Naive thymus-derived CD8-positive, alpha-beta T cell (primary cell): ENCODE measurements around the gene FGFR1OP2. TPM values are rescaled to one million over a fixed set of nuclear protein-coding genes. Genes with fewer than 3 reads are reported as not detected.
"Not testable (repeated sequence)": the region's sequence is repeated elsewhere in the genome, so short reads cannot be mapped to it uniquely, and the experiment has no call there.

Experiments used
- ATAC-seq, 2 donors: fragments of 150-1000 bp; cut with Tn5 transposase in 1 of 2; sonication (Bioruptor Pico), chemical (Tn5 transposase) in 1 of 2; 1 replicate in 1 of 2; 2 replicates in 1 of 2; pipeline ENCODE4 v1.10.0; 2021; ENCODE audit warnings: mild to moderate bottlenecking in 2 of 2, moderate library complexity in 2 of 2
- POLR2A ChIA-PET: fragments of 350-600 bp; sonication (Branson Sonifier 250); formaldehyde crosslinking; loops from one replicate; lab custom pipeline; 2021; ENCODE audit warnings: antibody characterized with exemption; lab: Charles Lee
- DNase-seq, 10 donors: peaks; one replicate each; pipeline versions ENCODE4 v3.0.0 to v3.0.0-alpha.2; 2020 to 2022
- H3K27ac Mint-ChIP-seq, 10 donors: one replicate each; pipeline ENCODE4 v1.8.0; 2020 to 2022; ENCODE audit warnings: mild to moderate bottlenecking in 10 of 10, mixed read lengths in 10 of 10, moderate library complexity in 4 of 10, inconsistent platforms in 1 of 10
- H3K27me3 Mint-ChIP-seq, 5 donors: one replicate each; pipeline ENCODE4 v1.8.0; 2021 to 2022; ENCODE audit warnings: mixed read lengths in 5 of 5
- H3K36me3 Mint-ChIP-seq, 3 donors: one replicate each; pipeline ENCODE4 v1.8.0; 2020 to 2022; ENCODE audit warnings: mixed read lengths in 3 of 3, mild to moderate bottlenecking in 2 of 3, inconsistent platforms in 1 of 3
- H3K4me1 Mint-ChIP-seq, 4 donors: one replicate each; pipeline ENCODE4 v1.8.0; 2021 to 2022; ENCODE audit warnings: mixed read lengths in 4 of 4
- H3K4me3 Mint-ChIP-seq, 10 donors: one replicate each; pipeline ENCODE4 v1.8.0; 2020 to 2022; ENCODE audit warnings: mild to moderate bottlenecking in 10 of 10, mixed read lengths in 10 of 10, moderate library complexity in 6 of 10, inconsistent platforms in 1 of 10
- H3K9me3 Mint-ChIP-seq, 9 donors: one replicate each; pipeline ENCODE4 v1.8.0; 2020 to 2022; ENCODE audit warnings: mixed read lengths in 9 of 9, mild to moderate bottlenecking in 3 of 9, inconsistent platforms in 1 of 9, moderate library complexity in 1 of 9
- polyA plus RNA-seq, 3 donors: library from polyadenylated mRNA; unstranded; fragments of 300-500 nt; fragmentation: Illumina TruSeq; gene quantifications; one replicate each; pipeline ENCODE4 v1.2.3, GENCODE V29; 2021
- total RNA-seq, 8 experiments: library from RNA in 2 of 8; stranded (reverse) in 2 of 8; gene quantifications; one replicate each; pipeline ENCODE4 v1.2.3 and lab custom pipeline; 2021 to 2026

The FGFR1OP2 gene
- total RNA-seq (10 to 100 TPM; 74.4 to 74.9 TPM), polyA plus RNA-seq (10 to 100 TPM; 77.0 to 91.8 (median 81.4) TPM), total RNA-seq (lab: John Stamatoyannopoulos, UW) (63.0 to 153 (median 105) reads per million in 6 experiments)

- POLR2A ChIA-PET = interaction anchor here (0.8 to 1.6 kb wide), 8 partner anchors 12 to 106 kb away, joined by 3 to 9 read pairs (median 4); partner anchors contain the start of genes ITPR2, MED21 and TM7SF3
- DNase-seq (peak; percentile 87 to 98 (median 94)), ATAC-seq (peak; percentile 89 to 90)
- H3K36me3 Mint-ChIP-seq = peaks cover 0 to 14% (median 7%) of the 10 kb centered on the region in 3 donors
- H3K4me3 Mint-ChIP-seq = peak within 1 kb of the TSS; percentile 90 to 100 (median 94)
- H3K27ac Mint-ChIP-seq = peak within 1 kb of the TSS; percentile 90 to 100 (median 99)
- no peaks in the 10 kb centered on the region for H3K27me3 Mint-ChIP-seq
- no peaks in the 10 kb centered on the region for H3K9me3 Mint-ChIP-seq
- peaks cover 23 to 81% (median 67%) of the 10 kb centered on the region in 4 donors for H3K4me1 Mint-ChIP-seq
Measured at GRCh38 chr12:26937863-26938700, at the start of gene FGFR1OP2, which contains the start of gene INTS13. Gene FGFR1OP2 (plus strand): TSS chr12:26938470. CDS start chr12:26954159, 15,689 bp downstream. Gene INTS13 (minus strand): TSS chr12:26937981. CDS start chr12:26936803, 1,178 bp downstream.

- DNase-seq = no peak
- ATAC-seq = no peak
- POLR2A ChIA-PET = no interaction called here
- Mint-ChIP-seq H3K36me3 (no peaks in the 10 kb centered on the region), H3K4me3 (no peak overlapping the region), H3K9me3 (no peaks in the 10 kb centered on the region), H3K4me1 (peaks cover 0 to 2% (median 0%) of the 10 kb centered on the region in 4 donors), H3K27me3 (peaks cover 0 to 2% (median 0%) of the 10 kb centered on the region in 5 donors), H3K27ac (no peak overlapping the region)
Measured at GRCh38 chr12:26890784-26891183, 47.5 kb upstream of the FGFR1OP2 start.

GRCh38 chr12:26891704-26892103, 46.6 kb upstream of the FGFR1OP2 start:
- ATAC-seq (no peak), DNase-seq (no peak)
- Mint-ChIP-seq H3K4me3 (no peak overlapping the region), H3K27ac (peak overlapping the region in 2 of 10 donors; percentile 37 to 70), H3K36me3 (no peaks in the 10 kb centered on the region), H3K4me1 (peaks cover 0 to 2% (median 0%) of the 10 kb centered on the region in 4 donors), H3K27me3 (no peaks in the 10 kb centered on the region), H3K9me3 (no peaks in the 10 kb centered on the region)
- POLR2A ChIA-PET = no interaction called here

- H3K4me3 Mint-ChIP-seq = no peak overlapping the region
- H3K9me3 Mint-ChIP-seq = peaks cover 0 to 3% (median 0%) of the 10 kb centered on the region in 9 donors
- peaks cover 0 to 6% (median 0%) of the 10 kb centered on the region in 4 donors for H3K4me1 Mint-ChIP-seq
- peaks cover 10 to 19% (median 19%) of the 10 kb centered on the region in 3 donors for H3K36me3 Mint-ChIP-seq
- no peak for DNase-seq
- peak overlapping the region in 2 of 10 donors; percentile 8 to 56 for H3K27ac Mint-ChIP-seq
- POLR2A ChIA-PET = no interaction called here
- H3K27me3 Mint-ChIP-seq = no peaks in the 10 kb centered on the region
- ATAC-seq = no peak
Measured at GRCh38 chr12:26895672-26896071, 42.6 kb upstream of the FGFR1OP2 start.

- H3K27me3 Mint-ChIP-seq = no peaks in the 10 kb centered on the region
- POLR2A ChIA-PET = no interaction called here
- peak overlapping the region in 2 of 10 donors; percentile 20 to 55 for H3K27ac Mint-ChIP-seq
- peaks cover 19 to 31% (median 28%) of the 10 kb centered on the region in 3 donors for H3K36me3 Mint-ChIP-seq
- H3K4me3 Mint-ChIP-seq = no peak overlapping the region
- peaks cover 0 to 9% (median 0%) of the 10 kb centered on the region in 4 donors for H3K4me1 Mint-ChIP-seq
- ATAC-seq (no peak), DNase-seq (no peak)
- peaks cover 0 to 3% (median 0%) of the 10 kb centered on the region in 9 donors for H3K9me3 Mint-ChIP-seq
Measured at GRCh38 chr12:26896913-26897312, 41.4 kb upstream of the FGFR1OP2 start.

GRCh38 chr12:26903396-26903795, 34.9 kb upstream of the FGFR1OP2 start:
- not testable (repeated sequence) for H3K9me3 Mint-ChIP-seq, H3K4me1 Mint-ChIP-seq

GRCh38 chr12:26906024-26906423, 32.2 kb upstream of the FGFR1OP2 start:
- no peak for ATAC-seq
- Mint-ChIP-seq H3K27me3 (no peaks in the 10 kb centered on the region), H3K27ac (peak overlapping the region in 1 of 10 donors; percentile 8), H3K4me1 (peaks cover under 1 to 6% (median 4%) of the 10 kb centered on the region in 4 donors), H3K9me3 (peaks cover 0 to 5% (median 0%) of the 10 kb centered on the region in 9 donors), H3K36me3 (peaks cover 19 to 89% (median 54%) of the 10 kb centered on the region in 3 donors), H3K4me3 (no peak overlapping the region)
- no peak for DNase-seq
- POLR2A ChIA-PET = no interaction called here

More at GRCh38 chr12:26903396-26903795, 34.9 kb upstream of the FGFR1OP2 start:
- POLR2A ChIA-PET = interaction anchor here (0.7 kb wide), 1 partner anchor 9 kb away, joined by 3 read pairs; no protein-coding TSS in a partner anchor
- ATAC-seq, H3K27me3 Mint-ChIP-seq, DNase-seq, H3K4me3 Mint-ChIP-seq, H3K27ac Mint-ChIP-seq: not testable (repeated sequence)
- H3K36me3 Mint-ChIP-seq = peaks cover 32 to 91% (median 70%) of the 10 kb centered on the region in 3 donors

GRCh38 chr12:26906704-26907103, 31.6 kb upstream of the FGFR1OP2 start:
- ATAC-seq (no peak), DNase-seq (no peak)
- Mint-ChIP-seq H3K9me3 (peaks cover 0 to 5% (median 0%) of the 10 kb centered on the region in 9 donors), H3K27me3 (no peaks in the 10 kb centered on the region), H3K27ac (peak overlapping the region in 8 of 10 donors; percentile 8 to 65 (median 36)), H3K4me1 (peaks cover 0 to 6% (median 4%) of the 10 kb centered on the region in 4 donors), H3K4me3 (no peak overlapping the region), H3K36me3 (peaks cover 16 to 87% (median 52%) of the 10 kb centered on the region in 3 donors)
- POLR2A ChIA-PET = no interaction called here

- H3K27ac Mint-ChIP-seq = no peak overlapping the region
- POLR2A ChIA-PET = interaction anchor here (0.7 kb wide), 1 partner anchor 376 kb away, joined by 4 read pairs; no protein-coding TSS in a partner anchor
Measured at GRCh38 chr12:26918321-26919215, 19.7 kb upstream of the FGFR1OP2 start.

GRCh38 chr12:26919216-26919555, 19.1 kb upstream of the FGFR1OP2 start:
- POLR2A ChIA-PET = interaction anchor here (0.7 kb wide), 1 partner anchor 375 kb away, joined by 4 read pairs; no protein-coding TSS in a partner anchor
- H3K27me3 Mint-ChIP-seq = no peaks in the 10 kb centered on the region
- H3K9me3 Mint-ChIP-seq = no peaks in the 10 kb centered on the region
- DNase-seq (no peak), ATAC-seq (no peak)
- H3K4me3 Mint-ChIP-seq = no peak overlapping the region
- H3K27ac Mint-ChIP-seq = no peak overlapping the region
- H3K36me3 Mint-ChIP-seq = peaks cover 4 to 78% (median 20%) of the 10 kb centered on the region in 3 donors
- peaks cover 0 to 3% (median 0%) of the 10 kb centered on the region in 4 donors for H3K4me1 Mint-ChIP-seq

More at GRCh38 chr12:26918321-26919215, 19.7 kb upstream of the FGFR1OP2 start:
- no peaks in the 10 kb centered on the region for H3K27me3 Mint-ChIP-seq
- peaks cover 0 to 3% (median 0%) of the 10 kb centered on the region in 4 donors for H3K4me1 Mint-ChIP-seq
- no peak for ATAC-seq
- DNase-seq = no peak
- H3K36me3 Mint-ChIP-seq = peaks cover 4 to 75% (median 20%) of the 10 kb centered on the region in 3 donors
- H3K9me3 Mint-ChIP-seq = no peaks in the 10 kb centered on the region
- H3K4me3 Mint-ChIP-seq = no peak overlapping the region

GRCh38 chr12:26921886-26922285, 16.4 kb upstream of the FGFR1OP2 start:
- POLR2A ChIA-PET = no interaction called here

GRCh38 chr12:26928661-26929060, 9.6 kb upstream of the FGFR1OP2 start:
- Mint-ChIP-seq H3K9me3 (no peaks in the 10 kb centered on the region), H3K27ac (no peak overlapping the region), H3K36me3 (peaks cover 4 to 76% (median 14%) of the 10 kb centered on the region in 3 donors), H3K4me1 (peaks cover 13 to 33% (median 23%) of the 10 kb centered on the region in 4 donors), H3K4me3 (no peak overlapping the region), H3K27me3 (no peaks in the 10 kb centered on the region)
- ATAC-seq (no peak), DNase-seq (no peak)
- POLR2A ChIA-PET = no interaction called here

More at GRCh38 chr12:26921886-26922285, 16.4 kb upstream of the FGFR1OP2 start:
- peaks cover 0 to 3% (median 0%) of the 10 kb centered on the region in 4 donors for H3K4me1 Mint-ChIP-seq
- H3K27me3 Mint-ChIP-seq = no peaks in the 10 kb centered on the region
- peak overlapping the region in 1 of 10 donors; percentile 27 for H3K27ac Mint-ChIP-seq
- H3K9me3 Mint-ChIP-seq = no peaks in the 10 kb centered on the region
- DNase-seq = no peak
- no peak for ATAC-seq
- H3K4me3 Mint-ChIP-seq = no peak overlapping the region
- peaks cover 4 to 73% (median 13%) of the 10 kb centered on the region in 3 donors for H3K36me3 Mint-ChIP-seq
